Neural cell (in vitro differentiated cells): ENCODE results near the gene PIGT. TPM values are rescaled to one million over a fixed set of nuclear protein-coding genes. Genes with fewer than 3 reads are reported as not detected.

Source experiments
- H2AFZ ChIP-seq: fragments of 200-600, 300-800 bp; sonication (generic), shearing (Covaris generic); 2 replicates; pipeline ENCODE4 v1.6.0; 2014; ENCODE audit warnings: low read depth, mild to moderate bottlenecking, antibody characterized with exemption, low read length, moderate library complexity
- H3F3A ChIP-seq: fragments of 200-600 bp; shearing (Covaris generic); 2 replicates; pipeline ENCODE4 v1.6.1; 2016; ENCODE audit warnings: mild to moderate bottlenecking, moderate library complexity, mixed read lengths, antibody characterized with exemption, low read length; ENCODE audit not compliant: insufficient read depth, poor library complexity, severe bottlenecking
- H3K27ac ChIP-seq: fragments of 200-600, 300-800 bp; sonication (generic), shearing (Covaris generic); 2 replicates; pipeline ENCODE4 v1.5.1; 2014; ENCODE audit warnings: mild to moderate bottlenecking, low read length, moderate library complexity
- H3K27me3 ChIP-seq: fragments of 300-800, 200-600 bp; sonication (generic), shearing (Covaris generic); 2 replicates; pipeline ENCODE4 v1.6.0; 2014; ENCODE audit warnings: mild to moderate bottlenecking, low read depth, low read length, moderate library complexity; ENCODE audit not compliant: insufficient read depth
- H3K36me3 ChIP-seq: fragments of 300-800, 200-600 bp; sonication (generic), shearing (Covaris generic); 2 replicates; pipeline ENCODE4 v1.5.1; 2014; ENCODE audit warnings: mild to moderate bottlenecking, antibody characterized with exemption, low read length, moderate library complexity; ENCODE audit not compliant: insufficient read depth
- H3K4me2 ChIP-seq: fragments of 300-800, 200-600 bp; sonication (generic), shearing (Covaris generic); 2 replicates; pipeline ENCODE4 v1.6.0; 2014; ENCODE audit warnings: mild to moderate bottlenecking, low read length
- H3K4me3 ChIP-seq: fragments of 300-800, 200-600 bp; sonication (generic), shearing (Covaris generic); 2 replicates; pipeline ENCODE4 v1.5.1; 2014; ENCODE audit warnings: mild to moderate bottlenecking, low read length, moderate library complexity
- H3K79me2 ChIP-seq: fragments of 200-600 bp; shearing (Covaris generic); replicated peaks from 2 replicates; pipeline ENCODE4 v1.6.0; 2014; ENCODE audit warnings: mild to moderate bottlenecking, low read length, moderate library complexity; ENCODE audit not compliant: insufficient read depth
- H3K9ac ChIP-seq: fragments of 300-800, 200-600 bp; sonication (generic), shearing (Covaris generic); 2 replicates; pipeline ENCODE4 v1.6.1; 2016; ENCODE audit warnings: mild to moderate bottlenecking, low read length, mixed read lengths
- H3K9me2 ChIP-seq: fragments of 200-600 bp; shearing (Covaris generic); 2 replicates; pipeline ENCODE4 v1.6.1; 2016; ENCODE audit warnings: mild to moderate bottlenecking, low read length, mixed read lengths; ENCODE audit not compliant: insufficient read depth
- H3K9me3 ChIP-seq: fragments of 200-600, 300-800 bp; sonication (generic), shearing (Covaris generic); 2 replicates; pipeline ENCODE4 v1.6.1; 2016; ENCODE audit warnings: mild to moderate bottlenecking, mixed run types, low read length, moderate library complexity, mixed read lengths
- H4K20me1 ChIP-seq: fragments of 200-600 bp; shearing (Covaris generic); 2 replicates; pipeline ENCODE4 v1.6.1; 2016; ENCODE audit warnings: mild to moderate bottlenecking, mixed run types; ENCODE audit not compliant: insufficient read depth
- CTCF ChIP-seq: fragments of 450-650 bp; IDR thresholded peaks from 2 replicates; pipeline ENCODE4 v1.5.1; 2014; ENCODE audit warnings: antibody characterized with exemption, mild to moderate bottlenecking, moderate library complexity; ENCODE audit not compliant: poor library complexity, severe bottlenecking
- EP300 ChIP-seq: fragments of 450-650 bp; conservative IDR thresholded peaks from 2 replicates; pipeline ENCODE4 v1.6.1; 2014; ENCODE audit warnings: antibody characterized with exemption, mild to moderate bottlenecking, moderate library complexity; ENCODE audit not compliant: poor library complexity, severe bottlenecking
- EZH2 ChIP-seq: fragments of 200-600, 300-800 bp; shearing (Covaris generic), sonication (generic); IDR thresholded peaks from 2 replicates; pipeline ENCODE4 v1.6.1; 2014; ENCODE audit warnings: antibody characterized with exemption, low read length, borderline replicate concordance, mild to moderate bottlenecking; ENCODE audit not compliant: insufficient read depth, poor library complexity, severe bottlenecking
- MXI1 ChIP-seq: fragments of 450-650 bp; conservative IDR thresholded peaks from 2 replicates; pipeline ENCODE4 v1.6.1; 2014; ENCODE audit warnings: antibody characterized with exemption, mild to moderate bottlenecking; ENCODE audit not compliant: poor library complexity, severe bottlenecking
- POLR2AphosphoS5 ChIP-seq: IDR thresholded peaks from 2 replicates; pipeline ENCODE4 v1.6.1; 2012
- RAD21 ChIP-seq: fragments of 450-650 bp; conservative IDR thresholded peaks from 2 replicates; pipeline ENCODE4 v1.6.1; 2014; ENCODE audit warnings: antibody characterized with exemption, mild to moderate bottlenecking, moderate library complexity
- REST ChIP-seq: IDR thresholded peaks from 2 replicates; pipeline ENCODE4 v1.6.1; 2012; ENCODE audit warnings: borderline replicate concordance
- SMC3 ChIP-seq: fragments of 450-650 bp; conservative IDR thresholded peaks from 2 replicates; pipeline ENCODE4 v1.6.1; 2014; ENCODE audit warnings: antibody characterized with exemption, mild to moderate bottlenecking, moderate library complexity; ENCODE audit not compliant: poor library complexity
- TAF1 ChIP-seq: IDR thresholded peaks from 2 replicates; pipeline ENCODE4 v1.6.1; 2012; ENCODE audit warnings: low read depth
- polyA plus RNA-seq: library from polyadenylated mRNA; depleted of rRNA; stranded (reverse); fragments of >200 nt; gene quantifications from 2 replicates; pipeline ENCODE4 v1.2.3, GENCODE V29; 2014

PIGT gene
- polyA plus RNA-seq, 1 donor from 2014 or later: 24.3 TPM

- peaks cover 7% of the 10 kb centered on the region for H3K9me3 ChIP-seq
- no peaks in the 10 kb centered on the region for H3K36me3 ChIP-seq
- H3K79me2 ChIP-seq: no peaks in the 10 kb centered on the region
- no peaks in the 10 kb centered on the region for H3K9me2 ChIP-seq
- H3K4me2 ChIP-seq: no peak overlapping the region
- no peak overlapping the region for H2AFZ ChIP-seq
- no peaks in the 10 kb centered on the region for H3K27me3 ChIP-seq
- H3K27ac ChIP-seq: no peak overlapping the region
- H3F3A ChIP-seq: no peaks in the 10 kb centered on the region
- TF ChIP-seq MXI1 (no peak), CTCF (no peak), RAD21 (no peak), TAF1 (no peak), EZH2 (no peak), POLR2AphosphoS5 (no peak), REST (no peak)
- no peak overlapping the region for H3K4me3 ChIP-seq
- no peaks in the 10 kb centered on the region for H4K20me1 ChIP-seq
- no peak overlapping the region for H3K9ac ChIP-seq
Observed at GRCh38 chr20:45399018-45399417, 16.9 kb upstream of the PIGT start.

- Histone ChIP-seq H3K4me2 (no peak overlapping the region), H2AFZ (no peak overlapping the region), H3K27me3 (peaks cover 3% of the 10 kb centered on the region), H3K27ac (no peak overlapping the region), H3K9ac (no peak overlapping the region), H3K9me2 (no peaks in the 10 kb centered on the region), H3F3A (no peaks in the 10 kb centered on the region), H3K36me3 (no peaks in the 10 kb centered on the region), H3K79me2 (no peaks in the 10 kb centered on the region), H4K20me1 (no peaks in the 10 kb centered on the region), H3K9me3 (peaks cover 7% of the 10 kb centered on the region), H3K4me3 (no peak overlapping the region)
- no peak for TF ChIP-seq SMC3
- TF ChIP-seq EP300: no peak
- no peak for TF ChIP-seq EZH2
- no peak for TF ChIP-seq TAF1
Observed at GRCh38 chr20:45400346-45401031, 15.5 kb upstream of the PIGT start.

- H3K9me3 ChIP-seq: peaks cover 7% of the 10 kb centered on the region
- no peak overlapping the region for H3K27ac ChIP-seq
- no peaks in the 10 kb centered on the region for H3F3A ChIP-seq
- TF ChIP-seq SMC3 (no peak), RAD21 (no peak), EZH2 (no peak), CTCF (no peak), MXI1 (no peak), POLR2AphosphoS5 (no peak), REST (no peak), EP300 (no peak), TAF1 (no peak)
- H3K9me2 ChIP-seq: no peaks in the 10 kb centered on the region
- H3K4me2 ChIP-seq: no peak overlapping the region
- H3K79me2 ChIP-seq: no peaks in the 10 kb centered on the region
- H3K4me3 ChIP-seq: no peak overlapping the region
- H4K20me1 ChIP-seq: no peaks in the 10 kb centered on the region
- no peak overlapping the region for H2AFZ ChIP-seq
- H3K27me3 ChIP-seq: peaks cover 19% of the 10 kb centered on the region
- H3K9ac ChIP-seq: no peak overlapping the region
- no peaks in the 10 kb centered on the region for H3K36me3 ChIP-seq
Observed at GRCh38 chr20:45402946-45403345, 13.0 kb upstream of the PIGT start.
